ENCODE measurements around the gene VCL. TPM values are rescaled to one million over a fixed set of nuclear protein-coding genes. Genes with fewer than 3 reads are reported as not detected.

Gene VCL
- total RNA-seq, 2 donors from 2014 or later, result 346 to 348 TPM

- no peak for ATAC-seq (ENCODE audit: insufficient number of reproducible peaks, low FRiP score, low read depth)
- peaks cover 39 to 82% of the 10 kb centered on the region in 2 donors for H3K4me1 ChIP-seq (ENCODE audit: control insufficient read depth in 1 of 2, low read depth in 2 of 2)
- no peak for TF ChIP-seq CTCF (IDR thresholded peaks at IDR 0.05)
- DNase-seq (ENCODE audit: low spot score), result no peak
- no peaks in the 10 kb centered on the region for H3K36me3 ChIP-seq
- H3K27ac ChIP-seq, result peak overlapping the region; percentile 42 to 51
- H3K27me3 ChIP-seq (replicated peaks; ENCODE audit: insufficient read depth), result no peaks in the 10 kb centered on the region
- H3K4me3 ChIP-seq, result no peak overlapping the region
- H3K9me3 ChIP-seq, result no peaks in the 10 kb centered on the region
Observed at GRCh38 chr10:74034301-74034700, 36.4 kb downstream of the VCL start.

DNA sequence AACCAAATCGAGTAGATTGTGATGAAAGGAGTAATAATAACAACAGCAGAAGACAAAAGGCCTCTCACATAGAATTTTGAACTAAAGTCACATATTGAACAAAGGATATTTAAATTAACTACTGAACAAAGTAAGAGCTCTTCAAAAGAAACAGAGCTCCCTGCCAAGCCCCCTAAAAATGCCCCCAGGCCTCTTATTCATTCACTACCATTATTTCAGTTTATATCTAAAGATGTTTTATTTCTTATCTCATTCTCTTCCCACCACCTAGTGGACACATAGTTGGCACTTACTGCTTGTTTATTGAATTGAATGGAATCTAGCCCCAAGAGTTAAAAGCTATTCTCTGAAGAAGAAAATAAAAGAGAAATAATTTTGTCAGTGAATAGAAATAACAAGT lies 37.4 kb downstream of the VCL start:
- DNase-seq (ENCODE audit: low spot score), result no peak
- Histone ChIP-seq H3K4me1 (ENCODE audit: control insufficient read depth in 1 of 2, low read depth in 2 of 2) (peaks cover 37 to 82% of the 10 kb centered on the region in 2 donors), H3K9me3 (no peaks in the 10 kb centered on the region), H3K4me3 (no peak overlapping the region), H3K27ac (peak overlapping the region; percentile 42 to 51), H3K36me3 (no peaks in the 10 kb centered on the region), H3K27me3 (replicated peaks; ENCODE audit: insufficient read depth) (no peaks in the 10 kb centered on the region)
- ATAC-seq (ENCODE audit: insufficient number of reproducible peaks, low FRiP score, low read depth), result no peak
- no peak for TF ChIP-seq CTCF (IDR thresholded peaks at IDR 0.05)

DNA sequence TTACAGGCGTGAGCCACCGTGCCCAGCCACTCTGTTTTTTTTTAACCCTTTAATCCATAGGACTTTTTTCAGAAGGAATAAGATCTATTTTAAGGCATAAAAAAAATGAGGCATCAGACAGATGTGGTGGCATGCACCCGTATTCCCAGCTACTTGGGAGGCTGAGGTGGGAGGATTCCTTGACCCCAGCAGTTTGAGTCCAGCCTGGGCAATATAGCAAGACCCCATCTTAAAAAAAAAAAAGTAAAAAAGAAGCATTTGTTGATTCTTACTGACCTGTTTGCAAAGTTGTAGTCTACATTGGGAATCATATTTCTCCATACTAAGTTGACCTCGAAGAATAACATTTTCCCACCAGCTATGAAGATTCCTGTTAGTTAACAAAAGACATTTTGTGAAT lies 38.6 kb downstream of the VCL start:
- no peak for TF ChIP-seq CTCF (IDR thresholded peaks at IDR 0.05)
- ATAC-seq (ENCODE audit: insufficient number of reproducible peaks, low FRiP score, low read depth), result no peak
- Histone ChIP-seq H3K4me3 (no peak overlapping the region), H3K9me3 (no peaks in the 10 kb centered on the region), H3K27me3 (replicated peaks; ENCODE audit: insufficient read depth) (no peaks in the 10 kb centered on the region), H3K4me1 (ENCODE audit: control insufficient read depth in 1 of 2, low read depth in 2 of 2) (peaks cover 40 to 78% of the 10 kb centered on the region in 2 donors), H3K36me3 (no peaks in the 10 kb centered on the region), H3K27ac (peak overlapping the region in 1 of 2 donors; percentile 42)
- no peak for DNase-seq (ENCODE audit: low spot score)

DNA sequence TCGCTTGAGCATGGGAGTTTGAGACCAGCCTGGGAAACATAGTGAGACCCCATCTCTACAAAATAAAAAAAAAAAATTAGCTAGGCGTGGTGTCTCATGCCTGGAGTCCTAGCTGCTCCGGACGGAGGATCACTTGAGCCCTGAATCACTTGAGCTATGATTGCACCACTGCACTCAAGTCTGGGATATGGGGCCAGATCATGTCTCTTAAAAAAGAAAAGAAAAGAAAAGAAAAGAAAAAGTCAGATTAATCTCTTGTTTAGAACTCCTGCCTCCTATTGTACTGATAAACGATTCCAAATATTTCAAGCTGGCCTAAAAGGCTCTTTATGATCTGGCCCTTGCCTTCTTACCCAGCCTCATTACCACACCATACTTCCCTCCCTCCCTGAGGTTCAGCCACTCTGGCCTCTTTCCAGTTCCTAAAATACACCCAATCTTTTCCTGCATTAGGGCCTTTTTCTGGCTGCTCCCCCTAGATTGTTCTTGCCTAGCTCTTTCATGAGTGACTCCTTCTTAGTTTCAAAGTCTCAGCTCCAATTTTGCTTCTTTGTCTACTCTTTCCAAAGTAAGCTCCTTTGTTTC lies 41.7 kb downstream of the VCL start:
- Histone ChIP-seq H3K36me3 (peaks cover 3% of the 10 kb centered on the region), H3K9me3 (no peaks in the 10 kb centered on the region), H3K4me1 (ENCODE audit: control insufficient read depth in 1 of 2, low read depth in 2 of 2) (peaks cover 36 to 65% of the 10 kb centered on the region in 2 donors), H3K4me3 (peak overlapping the region; percentile 10), H3K27me3 (replicated peaks; ENCODE audit: insufficient read depth) (no peaks in the 10 kb centered on the region), H3K27ac (peak overlapping the region; percentile 70 to 76)
- no peak for TF ChIP-seq CTCF (IDR thresholded peaks at IDR 0.05)
- ATAC-seq (ENCODE audit: insufficient number of reproducible peaks, low FRiP score, low read depth) (peak; percentile 60), DNase-seq (ENCODE audit: low spot score) (no peak)

- no peak for ATAC-seq (ENCODE audit: insufficient number of reproducible peaks, low FRiP score, low read depth)
- H3K27me3 ChIP-seq (replicated peaks; ENCODE audit: insufficient read depth), result no peaks in the 10 kb centered on the region
- no peak for DNase-seq (ENCODE audit: low spot score)
- no peaks in the 10 kb centered on the region for H3K9me3 ChIP-seq
- peak overlapping the region; percentile 70 to 76 for H3K27ac ChIP-seq
- peaks cover 28 to 57% of the 10 kb centered on the region in 2 donors for H3K4me1 ChIP-seq (ENCODE audit: control insufficient read depth in 1 of 2, low read depth in 2 of 2)
- peak overlapping the region; percentile 10 for H3K4me3 ChIP-seq
- peaks cover 3% of the 10 kb centered on the region for H3K36me3 ChIP-seq
- TF ChIP-seq CTCF (IDR thresholded peaks at IDR 0.05), result no peak
Observed at GRCh38 chr10:74040200-74041126, 42.5 kb downstream of the VCL start.
